CD8-positive, alpha-beta memory T cell (primary cell): Measurements from ENCODE around the gene NEK2. TPM values are rescaled to one million over a fixed set of nuclear protein-coding genes. Genes with fewer than 3 reads are reported as not detected.

Experiments
- CTCF ChIA-PET: fragments of 350-600 bp; sonication (Branson Sonifier 250); formaldehyde crosslinking; loops from one replicate; lab custom pipeline; 2021; ENCODE audit warnings: antibody characterized with exemption; lab: Charles Lee
- POLR2A ChIA-PET: fragments of 350-600 bp; sonication (Branson Sonifier 250); formaldehyde crosslinking; loops from one replicate; lab custom pipeline; 2021; ENCODE audit warnings: antibody characterized with exemption; lab: Charles Lee
- DNase-seq, 5 donors: peaks; one replicate each; pipeline versions ENCODE4 v3.0.0 to v3.0.0-alpha.2; 2020 to 2022; ENCODE audit warnings: mixed read lengths in 1 of 5
- H3K27ac ChIP-seq: one replicate; pipeline ENCODE4 v1.7.0; 2013; ENCODE audit warnings: low read depth, mild to moderate bottlenecking, low read length, moderate library complexity
- H3K27me3 ChIP-seq: 2 replicates; pipeline ENCODE4 v1.7.0; 2013; ENCODE audit warnings: low read length, mild to moderate bottlenecking; ENCODE audit not compliant: insufficient read depth, poor library complexity, severe bottlenecking
- H3K36me3 ChIP-seq: 2 replicates; pipeline ENCODE4 v1.7.0; 2013; ENCODE audit warnings: mild to moderate bottlenecking, low read length, moderate library complexity; ENCODE audit not compliant: insufficient read depth
- H3K4me1 ChIP-seq: 2 replicates; pipeline ENCODE4 v1.7.0; 2013; ENCODE audit warnings: mild to moderate bottlenecking, low read length, moderate library complexity; ENCODE audit not compliant: insufficient read depth
- H3K4me3 ChIP-seq: 2 replicates; pipeline ENCODE4 v1.7.0; 2013; ENCODE audit warnings: mild to moderate bottlenecking, low read length
- H3K9me3 ChIP-seq: 2 replicates; pipeline ENCODE4 v1.7.0; 2013; ENCODE audit warnings: mild to moderate bottlenecking, low read length
- H3K27ac Mint-ChIP-seq, 8 donors: one replicate each; pipeline ENCODE4 v1.8.0; 2020 to 2021; ENCODE audit warnings: mixed read lengths in 8 of 8, mild to moderate bottlenecking in 6 of 8, inconsistent platforms in 3 of 8, moderate library complexity in 3 of 8
- H3K27me3 Mint-ChIP-seq, 2 donors: one replicate each; pipeline ENCODE4 v1.8.0; 2020 to 2021; ENCODE audit warnings: mixed read lengths in 2 of 2, mild to moderate bottlenecking in 1 of 2, moderate library complexity in 1 of 2
- H3K36me3 Mint-ChIP-seq, 3 donors: one replicate each; pipeline ENCODE4 v1.8.0; 2020 to 2021; ENCODE audit warnings: mixed read lengths in 3 of 3, inconsistent platforms in 1 of 3, mild to moderate bottlenecking in 1 of 3
- H3K4me1 Mint-ChIP-seq, 3 donors: one replicate each; pipeline ENCODE4 v1.8.0; 2020 to 2021; ENCODE audit warnings: mixed read lengths in 3 of 3, inconsistent platforms in 1 of 3, mild to moderate bottlenecking in 1 of 3
- H3K4me3 Mint-ChIP-seq, 7 donors: one replicate each; pipeline ENCODE4 v1.8.0; 2020 to 2021; ENCODE audit warnings: mixed read lengths in 7 of 7, mild to moderate bottlenecking in 6 of 7, moderate library complexity in 4 of 7, inconsistent platforms in 2 of 7
- H3K9me3 Mint-ChIP-seq, 5 donors: one replicate each; pipeline ENCODE4 v1.8.0; 2020 to 2022; ENCODE audit warnings: mixed read lengths in 5 of 5, mild to moderate bottlenecking in 3 of 5, moderate library complexity in 2 of 5, inconsistent platforms in 1 of 5
- polyA plus RNA-seq: library from polyadenylated mRNA; unstranded; fragments of 300-500 nt; fragmentation: Illumina TruSeq; gene quantifications from one replicate; pipeline ENCODE4 v1.2.3, GENCODE V29; 2021
- total RNA-seq, 2 experiments: library from RNA; stranded (reverse); gene quantifications; one replicate each; pipeline ENCODE4 v1.2.3, GENCODE V29; 2021

NEK2 gene
- total and polyA plus RNA-seq, 3 experiments from 2014 or later: 0.51 to 14.8 (median 14.1) TPM

- Mint-ChIP-seq H3K27me3 (no peaks in the 10 kb centered on the region), H3K9me3 (no peaks in the 10 kb centered on the region)
Measured at GRCh38 chr1:211653959-211654496, 21.4 kb downstream of the NEK2 start.

GRCh38 chr1:211653293-211653692 is 22.1 kb downstream of the NEK2 start:
- no peaks in the 10 kb centered on the region for H3K36me3 ChIP-seq
- no peak overlapping the region for H3K27ac Mint-ChIP-seq
- no peaks in the 10 kb centered on the region for H3K36me3 Mint-ChIP-seq
- ChIA-PET POLR2A (no interaction called here), CTCF (interaction anchor here (1.1 to 2.8 kb wide), 6 partner anchors 15 to 395 kb away, joined by 3 to 11 read pairs (median 4); partner anchors contain the start of gene SLC30A1)
- H3K4me3 Mint-ChIP-seq: no peak overlapping the region
- H3K9me3 Mint-ChIP-seq: no peaks in the 10 kb centered on the region
- no peak overlapping the region for H3K27ac ChIP-seq
- no peaks in the 10 kb centered on the region for H3K4me1 Mint-ChIP-seq
- DNase-seq: no peak
- H3K27me3 ChIP-seq: no peaks in the 10 kb centered on the region
- no peak overlapping the region for H3K4me3 ChIP-seq
- H3K9me3 ChIP-seq: no peaks in the 10 kb centered on the region
- H3K27me3 Mint-ChIP-seq: no peaks in the 10 kb centered on the region
- H3K4me1 ChIP-seq: no peaks in the 10 kb centered on the region

More at GRCh38 chr1:211653959-211654496, 21.4 kb downstream of the NEK2 start:
- no peak for DNase-seq
- Mint-ChIP-seq H3K4me1 (no peaks in the 10 kb centered on the region), H3K4me3 (no peak overlapping the region), H3K36me3 (no peaks in the 10 kb centered on the region), H3K27ac (peak overlapping the region in 1 of 8 donors; percentile 4)
- POLR2A ChIA-PET: no interaction called here
- Histone ChIP-seq H3K9me3 (no peaks in the 10 kb centered on the region), H3K27ac (no peak overlapping the region), H3K4me3 (no peak overlapping the region), H3K4me1 (no peaks in the 10 kb centered on the region), H3K36me3 (no peaks in the 10 kb centered on the region), H3K27me3 (no peaks in the 10 kb centered on the region)
- CTCF ChIA-PET: interaction anchor here (1.0 to 2.8 kb wide), 10 partner anchors 10 to 326 kb away, joined by 3 to 15 read pairs (median 6); partner anchors contain the start of gene SLC30A1

- Mint-ChIP-seq H3K4me3 (no peak overlapping the region), H3K9me3 (no peaks in the 10 kb centered on the region), H3K27ac (no peak overlapping the region), H3K27me3 (no peaks in the 10 kb centered on the region), H3K4me1 (no peaks in the 10 kb centered on the region), H3K36me3 (no peaks in the 10 kb centered on the region)
- CTCF ChIA-PET: interaction anchor here (1.1 to 2.3 kb wide), 6 partner anchors 9 to 395 kb away, joined by 3 to 8 read pairs (median 4); partner anchors contain the start of gene SLC30A1
- H3K27ac ChIP-seq: no peak overlapping the region
- no peak for DNase-seq
- no peaks in the 10 kb centered on the region for H3K4me1 ChIP-seq
- no peaks in the 10 kb centered on the region for H3K9me3 ChIP-seq
- no peaks in the 10 kb centered on the region for H3K27me3 ChIP-seq
- POLR2A ChIA-PET: no interaction called here
- no peak overlapping the region for H3K4me3 ChIP-seq
- H3K36me3 ChIP-seq: no peaks in the 10 kb centered on the region
Measured at GRCh38 chr1:211652371-211652770, 23.1 kb downstream of the NEK2 start.

DNA sequence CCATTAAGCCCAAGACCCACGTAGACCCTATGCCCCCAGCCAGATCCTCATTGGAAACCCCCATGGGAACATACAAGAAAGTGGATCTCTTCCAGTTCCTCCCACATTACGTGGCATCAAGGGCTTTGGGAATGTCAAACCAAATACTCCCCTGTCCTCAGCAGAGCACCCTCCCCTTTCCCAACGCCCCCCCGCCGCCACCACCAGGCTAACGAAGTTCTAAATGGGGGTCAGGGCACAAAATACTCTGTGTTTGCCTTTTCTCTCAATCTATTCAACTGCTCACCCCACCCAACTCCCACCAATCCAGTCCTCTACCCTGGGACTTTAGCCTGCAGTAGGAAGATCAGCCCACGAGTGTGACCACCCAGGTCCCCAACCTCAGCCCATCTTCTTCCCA is 24.5 kb downstream of the NEK2 start:
- no peaks in the 10 kb centered on the region for H3K36me3 ChIP-seq
- no peaks in the 10 kb centered on the region for H3K4me1 Mint-ChIP-seq
- H3K4me3 Mint-ChIP-seq: no peak overlapping the region
- no peak overlapping the region for H3K4me3 ChIP-seq
- no peak overlapping the region for H3K27ac ChIP-seq
- H3K36me3 Mint-ChIP-seq: no peaks in the 10 kb centered on the region
- H3K27me3 ChIP-seq: no peaks in the 10 kb centered on the region
- POLR2A ChIA-PET: no interaction called here
- CTCF ChIA-PET: interaction anchor here (1.6 to 1.7 kb wide), 2 partner anchors 33 to 72 kb away, joined by 4 read pairs; partner anchors contain the start of gene SLC30A1
- H3K4me1 ChIP-seq: no peaks in the 10 kb centered on the region
- no peak for DNase-seq
- no peak overlapping the region for H3K27ac Mint-ChIP-seq
- H3K9me3 ChIP-seq: no peaks in the 10 kb centered on the region
- peaks cover 0 to 3% of the 10 kb centered on the region in 2 donors for H3K27me3 Mint-ChIP-seq
- H3K9me3 Mint-ChIP-seq: no peaks in the 10 kb centered on the region

- Histone ChIP-seq H3K9me3 (no peaks in the 10 kb centered on the region), H3K4me1 (no peaks in the 10 kb centered on the region), H3K36me3 (no peaks in the 10 kb centered on the region), H3K27ac (no peak overlapping the region), H3K4me3 (no peak overlapping the region), H3K27me3 (no peaks in the 10 kb centered on the region)
- CTCF ChIA-PET: interaction anchor here (1.1 to 2.4 kb wide), 3 partner anchors 31 to 134 kb away, joined by 3 to 8 read pairs (median 4); no protein-coding TSS in a partner anchor
- peak in 1 of 5 donors; percentile 63 for DNase-seq
- Mint-ChIP-seq H3K36me3 (no peaks in the 10 kb centered on the region), H3K27ac (peak overlapping the region in 1 of 8 donors; percentile 42), H3K4me3 (peak overlapping the region in 1 of 7 donors; percentile 33), H3K9me3 (no peaks in the 10 kb centered on the region), H3K4me1 (no peaks in the 10 kb centered on the region), H3K27me3 (peaks cover 0 to 3% of the 10 kb centered on the region in 2 donors)
- POLR2A ChIA-PET: no interaction called here
Measured at GRCh38 chr1:211648980-211649934, 26.2 kb downstream of the NEK2 start.

DNA sequence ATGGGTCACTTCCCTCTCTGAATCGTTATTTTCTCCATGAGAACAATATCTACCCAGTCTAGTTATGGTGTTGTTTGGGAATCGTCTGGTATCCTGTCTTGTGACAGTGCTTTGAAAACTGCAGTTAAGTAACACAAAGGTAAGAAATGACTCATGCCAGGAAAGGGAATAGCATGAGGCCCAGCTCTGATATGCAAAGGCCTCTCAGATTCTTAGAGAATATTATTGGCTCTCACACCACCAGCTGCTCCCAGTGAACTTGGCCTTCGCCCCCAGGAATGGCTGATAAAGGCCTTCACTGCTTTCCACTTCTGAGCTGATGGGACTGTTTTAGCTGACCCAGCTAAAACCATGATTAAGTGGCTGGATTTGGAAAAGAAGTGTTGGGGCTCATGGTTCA is 27.1 kb downstream of the NEK2 start:
- ChIA-PET POLR2A (no interaction called here), CTCF (interaction anchor here (2.4 kb wide), 1 partner anchor 133 kb away, joined by 8 read pairs; no protein-coding TSS in a partner anchor)
- no peak overlapping the region for H3K4me3 Mint-ChIP-seq
- DNase-seq: no peak
- Histone ChIP-seq H3K9me3 (no peaks in the 10 kb centered on the region), H3K27ac (no peak overlapping the region), H3K27me3 (no peaks in the 10 kb centered on the region), H3K4me1 (no peaks in the 10 kb centered on the region), H3K4me3 (no peak overlapping the region), H3K36me3 (no peaks in the 10 kb centered on the region)
- H3K27me3 Mint-ChIP-seq: peaks cover 0 to 3% of the 10 kb centered on the region in 2 donors
- H3K36me3 Mint-ChIP-seq: no peaks in the 10 kb centered on the region
- no peaks in the 10 kb centered on the region for H3K9me3 Mint-ChIP-seq
- H3K27ac Mint-ChIP-seq: no peak overlapping the region
- H3K4me1 Mint-ChIP-seq: peaks cover 7 to 8% (median 7%) of the 10 kb centered on the region in 3 donors

- Mint-ChIP-seq H3K27ac (no peak overlapping the region), H3K27me3 (peaks cover 0 to 3% of the 10 kb centered on the region in 2 donors), H3K36me3 (no peaks in the 10 kb centered on the region), H3K4me1 (peaks cover 10 to 12% (median 12%) of the 10 kb centered on the region in 3 donors), H3K4me3 (no peak overlapping the region), H3K9me3 (no peaks in the 10 kb centered on the region)
- H3K4me1 ChIP-seq: no peaks in the 10 kb centered on the region
- H3K9me3 ChIP-seq: no peaks in the 10 kb centered on the region
- no peak overlapping the region for H3K27ac ChIP-seq
- no peak for DNase-seq
- POLR2A ChIA-PET: interaction anchor here (0.6 kb wide), 1 partner anchor 27 kb away, joined by 3 read pairs; no protein-coding TSS in a partner anchor
- H3K4me3 ChIP-seq: no peak overlapping the region
- CTCF ChIA-PET: no interaction called here
- no peaks in the 10 kb centered on the region for H3K36me3 ChIP-seq
- H3K27me3 ChIP-seq: no peaks in the 10 kb centered on the region
Measured at GRCh38 chr1:211647711-211648121, 27.7 kb downstream of the NEK2 start.
